Femur (tissue), 1 donor: Measurements from ENCODE around the gene ALOX5AP.
A peak's percentile ranks its signal among the peaks of the same experiment; 100 is the strongest.
"Not testable (repeated sequence)": the region's sequence is repeated elsewhere in the genome, so short reads cannot be mapped to it uniquely, and the experiment has no call there.

Experiments used
- DNase-seq: peaks from one replicate; pipeline ENCODE4 v3.0.0-alpha.2; 2017

Gene ALOX5AP

DNA sequence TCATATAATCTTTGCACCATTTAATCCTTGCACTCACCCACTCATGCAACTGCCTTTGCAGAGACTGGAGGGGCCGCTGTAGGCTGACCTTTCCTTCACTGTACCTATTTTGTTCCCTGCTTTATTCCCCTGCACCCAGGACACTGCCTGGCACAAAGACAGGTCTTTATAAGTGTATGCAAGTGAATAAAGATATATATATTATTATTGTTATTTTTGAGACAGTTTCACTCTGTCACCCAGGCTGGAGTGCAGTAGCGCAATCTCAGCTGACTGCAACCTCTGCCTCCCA lies 3.8 kb downstream of the ALOX5AP start:
- DNase-seq = no peak

- DNase-seq = no peak
Observed at GRCh38 chr13:30739761-30740642, 4.7 kb downstream of the ALOX5AP start.

GRCh38 chr13:30742901-30743300 lies 7.6 kb downstream of the ALOX5AP start:
- no peak for DNase-seq

DNA sequence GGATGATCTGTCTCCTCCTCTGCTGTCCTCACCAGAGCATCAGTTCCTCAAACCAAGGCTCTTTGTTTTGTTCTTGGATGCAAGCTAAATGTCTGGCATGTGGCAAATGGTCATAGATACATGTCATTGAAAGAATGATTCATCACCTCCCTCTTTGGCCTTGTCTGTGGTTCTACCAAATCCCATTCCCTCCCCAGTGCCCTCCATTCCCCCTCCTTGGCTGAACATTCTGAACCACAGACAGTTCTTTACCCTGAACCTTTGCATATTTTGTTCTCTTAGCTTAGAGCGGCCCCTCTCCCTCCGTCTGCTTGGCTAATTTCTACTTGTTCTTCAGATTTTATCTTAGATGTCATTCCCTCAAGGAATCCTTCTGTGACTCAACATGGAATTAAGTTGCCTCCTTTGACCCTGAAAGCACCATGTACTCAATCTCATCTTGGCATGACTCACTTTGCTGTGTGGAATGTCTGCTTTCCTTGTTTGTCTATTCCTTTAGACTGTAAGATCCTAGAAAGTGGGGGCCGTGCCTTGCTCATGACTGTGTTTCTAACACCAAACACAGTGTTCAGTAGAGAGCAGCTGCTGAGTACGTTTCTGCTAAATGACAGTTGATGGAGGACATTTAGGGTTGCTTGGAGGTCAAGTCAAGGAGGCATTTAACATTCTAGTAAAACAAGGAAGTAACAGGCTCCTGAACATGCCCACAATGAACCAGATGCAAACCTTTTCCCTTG lies 8.1 kb downstream of the ALOX5AP start:
- DNase-seq = no peak

GRCh38 chr13:30744056-30744680 lies 8.8 kb downstream of the ALOX5AP start:
- no peak for DNase-seq

DNA sequence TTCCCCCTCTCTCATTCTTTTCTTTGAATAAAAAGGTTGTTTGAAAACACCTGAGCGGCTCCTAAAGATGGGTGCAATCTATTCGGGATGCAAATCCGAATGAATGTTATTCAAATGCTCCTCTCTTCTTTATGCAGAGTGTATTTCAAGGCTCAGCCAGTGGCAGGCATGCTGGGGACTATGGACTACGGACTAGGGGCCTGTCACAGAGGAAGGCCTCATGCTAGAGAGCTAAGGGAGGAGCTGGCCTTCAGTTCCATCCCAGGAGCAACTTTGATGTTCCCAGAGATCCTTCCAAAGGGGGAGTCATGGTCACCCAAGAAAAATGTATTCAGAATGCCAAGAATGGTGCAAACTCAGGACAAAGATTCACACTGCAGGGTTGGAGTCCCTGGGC lies 9.3 kb downstream of the ALOX5AP start:
- no peak for DNase-seq

DNA sequence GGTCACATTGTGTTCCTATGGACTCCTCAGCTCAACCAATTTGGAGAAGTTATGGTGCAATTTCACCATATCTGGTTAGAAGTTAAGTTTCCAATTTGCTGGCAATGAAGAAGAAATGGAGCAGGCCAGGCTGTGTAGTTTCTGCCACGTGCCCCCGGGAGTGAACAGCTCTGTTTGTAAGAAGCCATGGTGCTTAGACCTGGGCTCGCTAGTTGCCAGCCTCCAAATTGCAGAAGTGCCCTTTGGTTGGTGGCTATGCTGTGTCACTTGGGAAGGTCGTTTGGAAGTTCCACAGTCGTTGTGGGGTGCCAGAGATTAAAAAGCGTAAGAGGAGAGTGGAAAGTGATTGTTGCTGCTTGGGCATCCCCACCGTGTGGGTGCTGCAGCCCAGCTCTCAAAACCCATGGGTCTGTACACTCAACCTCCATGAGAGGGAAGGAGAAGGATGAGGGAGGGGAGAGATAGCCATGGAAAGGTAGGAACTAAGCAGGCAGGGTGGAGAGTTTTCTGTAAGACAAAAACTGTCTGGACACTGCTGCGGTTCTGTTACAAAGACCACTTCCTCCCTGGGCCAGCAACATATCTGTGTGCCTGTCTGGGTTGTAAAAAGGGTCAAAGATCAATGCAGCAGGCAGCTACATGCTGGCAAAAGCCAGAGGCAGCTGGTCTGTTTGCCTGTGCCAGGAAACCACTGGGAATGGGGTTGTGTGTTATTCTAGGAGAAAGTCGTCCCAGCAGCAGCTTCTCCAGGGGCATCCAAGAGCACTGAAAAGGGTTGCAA lies 10.8 kb downstream of the ALOX5AP start:
- DNase-seq = peak; percentile 49

DNA sequence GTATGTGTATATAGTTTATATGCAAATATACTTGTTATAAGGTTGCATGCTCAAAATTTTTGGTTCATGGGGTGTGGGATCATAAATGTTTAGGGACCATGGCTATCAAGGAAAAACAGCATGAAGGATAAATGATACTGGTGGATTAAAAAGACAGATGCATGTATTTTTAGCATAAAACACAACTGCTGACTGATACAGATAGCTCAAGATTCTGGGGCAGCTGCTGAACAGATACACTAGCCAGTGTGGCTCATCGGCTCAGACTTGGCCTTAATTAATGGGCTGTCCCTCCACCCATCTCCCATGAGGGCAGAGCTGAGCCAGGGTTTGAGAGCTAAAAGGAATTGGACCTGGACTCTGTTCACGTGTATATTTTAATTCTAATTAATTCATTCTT lies 11.4 kb downstream of the ALOX5AP start:
- DNase-seq = no peak

DNA sequence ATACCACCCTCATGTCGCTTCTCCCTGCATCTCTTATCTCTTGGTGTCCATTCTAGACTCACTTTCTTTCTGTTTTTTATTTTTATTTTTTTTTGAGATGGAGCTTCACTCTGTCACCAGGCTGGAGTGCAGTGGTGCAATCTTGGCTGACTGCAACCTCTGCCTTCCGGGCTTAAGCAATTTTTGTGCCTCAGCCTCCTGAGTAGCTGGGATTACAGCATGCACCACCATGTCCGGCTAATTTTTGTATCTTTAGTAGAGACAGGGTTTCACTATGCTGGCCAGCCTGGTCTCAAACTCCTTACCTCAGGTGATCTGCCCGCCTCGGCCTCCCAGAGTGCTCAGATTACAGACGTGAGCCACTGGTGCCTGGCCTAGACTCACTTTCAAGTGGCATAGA lies 12.5 kb downstream of the ALOX5AP start:
- DNase-seq = not testable (repeated sequence)

GRCh38 chr13:30748717-30749116 lies 13.4 kb downstream of the ALOX5AP start:
- DNase-seq = no peak

GRCh38 chr13:30750036-30750435 lies 14.7 kb downstream of the ALOX5AP start:
- no peak for DNase-seq

- DNase-seq = no peak
Observed at GRCh38 chr13:30751183-30751933, 16.0 kb downstream of the ALOX5AP start.

- DNase-seq = no peak
Observed at GRCh38 chr13:30752201-30752797, 17.0 kb downstream of the ALOX5AP start.

DNA sequence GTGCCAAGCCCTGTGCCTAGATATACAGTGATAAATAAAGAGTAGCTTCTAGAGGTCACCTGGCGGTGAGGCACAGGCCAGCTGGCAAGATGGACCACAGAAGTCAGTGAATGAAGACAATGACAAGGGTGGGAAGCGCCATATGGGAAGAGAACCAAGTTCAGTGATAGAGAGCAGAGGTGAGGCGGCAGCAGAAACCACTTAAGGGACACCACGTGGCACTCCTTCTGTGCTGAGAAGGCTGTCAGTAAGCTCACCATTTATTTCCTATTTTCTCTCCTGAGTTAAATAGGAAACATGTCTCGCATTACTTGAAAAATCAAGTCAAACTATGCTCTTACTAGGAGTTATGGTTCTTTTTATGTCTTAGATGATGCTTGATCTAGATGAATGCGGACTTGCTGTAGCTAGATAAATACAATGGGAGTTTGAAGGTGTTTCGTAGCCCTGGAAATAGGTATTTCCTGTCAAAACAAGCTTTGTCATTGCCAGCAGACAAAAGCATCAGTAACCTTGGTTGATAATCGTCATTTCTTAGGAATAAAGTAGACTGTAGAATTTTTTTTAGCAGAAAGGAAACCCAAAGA lies 17.8 kb downstream of the ALOX5AP start:
- no peak for DNase-seq

GRCh38 chr13:30755678-30756077 lies 20.3 kb downstream of the ALOX5AP start:
- no peak for DNase-seq

GRCh38 chr13:30757026-30757742 lies 21.8 kb downstream of the ALOX5AP start:
- DNase-seq = no peak

- DNase-seq = no peak
Observed at GRCh38 chr13:30759748-30760147, 24.4 kb downstream of the ALOX5AP start.

DNA sequence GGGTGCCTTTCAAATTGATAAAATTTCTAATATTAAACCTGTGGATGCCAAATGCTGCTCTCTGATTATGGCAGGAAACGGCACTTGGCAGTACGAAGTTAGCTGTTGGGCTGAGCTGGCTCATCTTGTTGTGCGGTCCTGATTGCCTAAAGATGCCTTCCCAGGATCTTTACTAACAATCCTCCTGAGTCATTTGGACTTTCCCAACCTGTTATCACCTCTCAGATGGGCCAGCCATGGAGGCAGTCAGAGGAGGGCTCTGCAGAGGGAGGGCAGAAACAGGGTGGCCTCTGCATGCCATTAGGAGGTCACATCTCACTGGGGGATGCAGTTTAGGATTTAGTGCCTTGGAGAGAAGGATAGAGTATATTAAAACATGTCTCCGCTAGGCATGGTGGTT lies 27.3 kb downstream of the ALOX5AP start:
- DNase-seq = no peak

DNA sequence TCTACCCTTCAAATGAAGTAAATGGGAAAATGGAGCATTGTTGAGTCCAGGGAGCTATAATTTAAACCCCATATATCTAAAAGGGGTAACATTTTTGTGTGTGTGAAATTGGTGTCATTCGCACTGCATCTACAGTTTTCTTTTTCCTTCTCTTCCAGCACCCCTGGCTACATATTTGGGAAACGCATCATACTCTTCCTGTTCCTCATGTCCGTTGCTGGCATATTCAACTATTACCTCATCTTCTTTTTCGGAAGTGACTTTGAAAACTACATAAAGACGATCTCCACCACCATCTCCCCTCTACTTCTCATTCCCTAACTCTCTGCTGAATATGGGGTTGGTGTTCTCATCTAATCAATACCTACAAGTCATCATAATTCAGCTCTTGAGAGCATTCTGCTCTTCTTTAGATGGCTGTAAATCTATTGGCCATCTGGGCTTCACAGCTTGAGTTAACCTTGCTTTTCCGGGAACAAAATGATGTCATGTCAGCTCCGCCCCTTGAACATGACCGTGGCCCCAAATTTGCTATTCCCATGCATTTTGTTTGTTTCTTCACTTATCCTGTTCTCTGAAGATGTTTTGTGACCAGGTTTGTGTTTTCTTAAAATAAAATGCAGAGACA lies 28.6 kb downstream of the ALOX5AP start:
- DNase-seq = no peak

GRCh38 chr13:30766231-30766630 lies 30.9 kb downstream of the ALOX5AP start:
- no peak for DNase-seq
